ENCODE data around the gene SCCPDH. TPM values are rescaled to one million over a fixed set of nuclear protein-coding genes. Genes with fewer than 3 reads are reported as not detected.
"Not testable (repeated sequence)": the region's sequence is repeated elsewhere in the genome, so short reads cannot be mapped to it uniquely, and the experiment has no call there.

Gene SCCPDH
- total and polyA plus RNA-seq, 2 donors (not counting 1 experiment from before 2014, with no cell fraction given), result 1.7 to 6.6 TPM

DNA sequence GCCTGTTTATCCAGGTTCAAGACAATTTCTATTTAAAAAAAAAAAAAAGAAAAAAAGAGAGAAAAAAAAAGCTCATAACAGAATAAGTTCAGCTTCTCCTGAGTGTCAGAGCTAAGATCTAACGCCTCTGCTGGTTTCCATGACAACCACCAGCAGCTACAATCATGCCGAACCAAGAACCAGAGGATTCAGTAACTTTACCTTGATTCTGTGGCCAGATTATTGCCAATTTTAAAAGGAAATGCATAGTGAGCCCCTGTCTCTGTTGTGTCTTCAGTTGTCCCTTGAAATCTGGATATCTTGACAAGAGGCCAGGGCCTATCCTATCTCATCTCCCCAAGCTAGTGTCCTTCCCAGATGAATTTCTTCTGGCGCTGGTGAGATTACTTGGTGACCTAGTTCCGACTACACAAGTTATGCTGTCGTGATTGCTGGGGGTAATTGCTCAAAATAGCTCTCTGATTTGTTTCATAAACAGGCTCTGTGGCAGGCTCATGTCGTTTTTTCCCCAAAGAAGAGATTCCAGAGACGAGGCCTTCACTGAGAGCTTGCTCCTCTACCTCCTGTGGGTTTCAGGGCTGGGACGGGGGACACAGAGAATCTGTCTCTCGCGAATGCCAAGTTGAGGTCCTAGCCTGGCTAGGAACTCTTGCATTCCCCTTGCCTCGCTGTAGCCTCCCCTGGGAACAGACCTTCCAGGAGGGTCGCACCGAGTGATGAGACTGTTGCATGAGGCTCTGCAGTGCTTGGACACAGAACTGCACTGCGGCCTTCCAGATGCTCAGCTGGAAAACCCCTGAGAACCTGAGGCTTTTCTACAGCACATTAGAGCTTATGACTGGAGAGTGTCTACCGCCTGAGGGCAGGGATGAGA lies 32.4 kb upstream of the SCCPDH start:
- CTCF ChIA-PET, result interaction anchor here (0.5 kb wide), 1 partner anchor 8 kb away, joined by 3 read pairs; no protein-coding TSS in a partner anchor
- H2AFZ ChIP-seq (ENCODE audit: insufficient read depth, low read depth, low read length, poor library complexity, severe bottlenecking), result no peak overlapping the region
- TF ChIP-seq EZH2 (IDR thresholded peaks at IDR 0.05; ENCODE audit: borderline replicate concordance, insufficient read depth, low read depth, low read length, poor library complexity, severe bottlenecking) (no peak), CTCF (IDR thresholded peaks at IDR 0.05) (no peak)
- no peaks in the 10 kb centered on the region for H3K27me3 Mint-ChIP-seq
- H3K4me3 Mint-ChIP-seq, result no peak overlapping the region
- peaks cover 2% of the 10 kb centered on the region for H3K9me3 Mint-ChIP-seq (ENCODE audit: insufficient read depth)
- POLR2A ChIA-PET, result interaction anchor here (0.7 kb wide), 1 partner anchor 124 kb away, joined by 3 read pairs; no protein-coding TSS in a partner anchor
- ATAC-seq (ENCODE audit: low read depth) (no peak), DNase-seq (no peak)
- H4K20me1 ChIP-seq (ENCODE audit: control insufficient read depth, insufficient read depth, low read length, poor library complexity, severe bottlenecking), result no peaks in the 10 kb centered on the region
- H3K9ac ChIP-seq (ENCODE audit: low read length), result no peak overlapping the region
- H3K36me3 ChIP-seq (replicated peaks in 1 of 2; ENCODE audit: control extremely low read depth in 1 of 2, control insufficient read depth in 1 of 2, extremely low read depth in 1 of 2, insufficient read depth in 2 of 2, low read length in 1 of 2), result no peaks in the 10 kb centered on the region
- peaks cover 8% of the 10 kb centered on the region for H3K4me1 Mint-ChIP-seq
- H3K4me1 ChIP-seq (ENCODE audit: control insufficient read depth in 2 of 2, insufficient read depth in 2 of 2, low read length in 2 of 2), result peaks cover 6 to 11% of the 10 kb centered on the region in 2 donors
- WGBS (ENCODE audit: insufficient coverage), result 81% methylated on average over 11 of the region's 15 CpGs
- intact Hi-C loops (cut with micrococcal nuclease), result no loop called here
- no peak overlapping the region for H3K27ac Mint-ChIP-seq
- no peaks in the 10 kb centered on the region for H3K27me3 ChIP-seq (replicated peaks in 1 of 4; ENCODE audit: control extremely low read depth in 1 of 4, control insufficient read depth in 3 of 4, insufficient read depth in 4 of 4, low read length in 3 of 4)
- H3K4me3 ChIP-seq (ENCODE audit: control extremely low read depth in 1 of 5, extremely low read depth in 1 of 5, insufficient read depth in 1 of 5, low read depth in 2 of 5, low read length in 4 of 5), result no peak overlapping the region
- no peaks in the 10 kb centered on the region for H3K79me2 ChIP-seq (ENCODE audit: control insufficient read depth, insufficient read depth, low read length)
- peaks cover 0 to 11% (median 2%) of the 10 kb centered on the region in 3 donors for H3K9me3 ChIP-seq (ENCODE audit: control extremely low read depth in 1 of 3, control insufficient read depth in 2 of 3, insufficient read depth in 1 of 3, low read length in 2 of 3)
- H3K27ac ChIP-seq (ENCODE audit: low read length in 2 of 2), result no peak overlapping the region
- no peak overlapping the region for H3K4me2 ChIP-seq (replicated peaks; ENCODE audit: low read depth, low read length, poor library complexity, severe bottlenecking)

DNA sequence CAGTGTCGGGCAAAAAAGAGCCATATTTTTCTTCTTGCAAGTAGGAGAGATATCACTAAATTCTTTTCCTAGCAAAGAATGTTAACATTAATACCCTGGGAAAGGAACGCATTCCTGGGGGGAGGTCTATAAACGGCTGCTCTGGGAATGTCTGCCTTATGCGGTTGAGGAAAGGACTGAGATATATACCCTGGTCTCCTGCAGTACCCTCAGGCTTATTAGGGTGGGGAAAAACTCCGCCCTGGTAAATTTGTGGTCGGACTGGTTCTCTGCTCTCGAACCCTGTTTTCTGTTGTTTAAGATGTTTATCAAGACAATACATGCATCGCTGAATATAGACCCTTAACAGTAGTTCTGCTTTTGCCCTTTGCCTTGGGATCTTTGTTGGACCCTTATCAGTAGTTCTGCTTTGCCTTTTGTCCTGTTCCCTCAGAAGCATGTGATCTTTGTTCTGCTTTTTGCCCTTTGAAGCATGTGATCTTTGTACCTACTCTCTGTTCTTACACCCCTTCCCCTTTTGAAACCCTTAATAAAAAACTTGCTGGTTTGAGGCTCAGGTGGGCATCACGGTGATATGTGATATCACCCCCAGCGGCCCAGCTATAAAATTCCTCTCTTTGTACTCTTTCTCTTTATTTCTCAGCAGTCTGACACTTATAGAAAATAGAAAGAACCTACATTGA lies 29.9 kb upstream of the SCCPDH start:
- H3K4me3 ChIP-seq (ENCODE audit: control extremely low read depth in 1 of 5, extremely low read depth in 1 of 5, insufficient read depth in 1 of 5, low read depth in 2 of 5, low read length in 4 of 5); H3K27ac Mint-ChIP-seq; H3K27me3 ChIP-seq (replicated peaks in 1 of 4; ENCODE audit: control extremely low read depth in 1 of 4, control insufficient read depth in 3 of 4, insufficient read depth in 4 of 4, low read length in 3 of 4); H3K79me2 ChIP-seq (ENCODE audit: control insufficient read depth, insufficient read depth, low read length); H3K36me3 ChIP-seq (replicated peaks in 1 of 2; ENCODE audit: control extremely low read depth in 1 of 2, control insufficient read depth in 1 of 2, extremely low read depth in 1 of 2, insufficient read depth in 2 of 2, low read length in 1 of 2); H3K4me2 ChIP-seq (replicated peaks; ENCODE audit: low read depth, low read length, poor library complexity, severe bottlenecking); POLR2A ChIA-PET; H3K9ac ChIP-seq (ENCODE audit: low read length); H3K4me3 Mint-ChIP-seq; intact Hi-C loops (cut with micrococcal nuclease); H3K27ac ChIP-seq (ENCODE audit: low read length in 2 of 2); H4K20me1 ChIP-seq (ENCODE audit: control insufficient read depth, insufficient read depth, low read length, poor library complexity, severe bottlenecking); DNase-seq; H3K9me3 Mint-ChIP-seq (ENCODE audit: insufficient read depth); ATAC-seq (ENCODE audit: low read depth); CTCF ChIA-PET; H3K27me3 Mint-ChIP-seq; H2AFZ ChIP-seq (ENCODE audit: insufficient read depth, low read depth, low read length, poor library complexity, severe bottlenecking): not testable (repeated sequence)
- Histone ChIP-seq H3K4me1 (ENCODE audit: control insufficient read depth in 2 of 2, insufficient read depth in 2 of 2, low read length in 2 of 2) (peaks cover 9 to 18% of the 10 kb centered on the region in 2 donors), H3K9me3 (ENCODE audit: control extremely low read depth in 1 of 3, control insufficient read depth in 2 of 3, insufficient read depth in 1 of 3, low read length in 2 of 3) (peaks cover 0 to 11% (median 2%) of the 10 kb centered on the region in 3 donors)
- 55% methylated on average over 2 of the region's 10 CpGs for WGBS (ENCODE audit: insufficient coverage)
- peaks cover 12% of the 10 kb centered on the region for H3K4me1 Mint-ChIP-seq
